Chondrocyte (in vitro differentiated cells): ENCODE measurements around the gene SEPHS2. TPM values are rescaled to one million over a fixed set of nuclear protein-coding genes. Genes with fewer than 3 reads are reported as not detected.
A peak's percentile ranks its signal among the peaks of the same experiment; 100 is the strongest.

Experiments used
- DNase-seq: peaks from one replicate; pipeline ENCODE4 v3.0.0; 2021; ENCODE audit warnings: mixed read lengths, low spot score
- H3K27ac Mint-ChIP-seq: one replicate; pipeline ENCODE4 v1.8.0; 2021; ENCODE audit warnings: mild to moderate bottlenecking, moderate library complexity, mixed read lengths; ENCODE audit not compliant: unreplicated experiment
- H3K27me3 Mint-ChIP-seq: 2 replicates; pipeline ENCODE4 v1.8.0; 2021; ENCODE audit warnings: low read depth, mixed read lengths
- H3K36me3 Mint-ChIP-seq: 2 replicates; pipeline ENCODE4 v1.8.0; 2021; ENCODE audit warnings: low read depth, mixed read lengths
- H3K4me1 Mint-ChIP-seq: 2 replicates; pipeline ENCODE4 v1.8.0; 2021; ENCODE audit warnings: low read depth, mild to moderate bottlenecking, mixed read lengths
- H3K4me3 Mint-ChIP-seq: one replicate; pipeline ENCODE4 v1.8.0; 2021; ENCODE audit warnings: mild to moderate bottlenecking, moderate library complexity, mixed read lengths; ENCODE audit not compliant: unreplicated experiment
- H3K9me3 Mint-ChIP-seq: 2 replicates; pipeline ENCODE4 v1.8.0; 2021; ENCODE audit warnings: low read depth, mixed read lengths
- CTCF ChIP-seq: fragments of 200-600 bp; sonication (generic); IDR thresholded peaks from 2 replicates; pipeline ENCODE4 v1.5.0; 2021; ENCODE audit warnings: antibody characterized with exemption, mild to moderate bottlenecking, moderate library complexity
- total RNA-seq: library from RNA; stranded (reverse); gene quantifications from 3 replicates; pipeline ENCODE4 v1.2.1, GENCODE V29; 2021

Gene SEPHS2
- total RNA-seq, 1 donor from 2014 or later = 54.3 TPM

GRCh38 chr16:30490210-30490609 lies 44.5 kb upstream of the SEPHS2 start:
- H3K9me3 Mint-ChIP-seq = no peaks in the 10 kb centered on the region
- H3K27ac Mint-ChIP-seq = no peak overlapping the region
- TF ChIP-seq CTCF = no peak
- no peak for DNase-seq
- H3K36me3 Mint-ChIP-seq = no peaks in the 10 kb centered on the region
- peaks cover 9% of the 10 kb centered on the region for H3K4me1 Mint-ChIP-seq
- no peak overlapping the region for H3K4me3 Mint-ChIP-seq
- no peaks in the 10 kb centered on the region for H3K27me3 Mint-ChIP-seq

DNA sequence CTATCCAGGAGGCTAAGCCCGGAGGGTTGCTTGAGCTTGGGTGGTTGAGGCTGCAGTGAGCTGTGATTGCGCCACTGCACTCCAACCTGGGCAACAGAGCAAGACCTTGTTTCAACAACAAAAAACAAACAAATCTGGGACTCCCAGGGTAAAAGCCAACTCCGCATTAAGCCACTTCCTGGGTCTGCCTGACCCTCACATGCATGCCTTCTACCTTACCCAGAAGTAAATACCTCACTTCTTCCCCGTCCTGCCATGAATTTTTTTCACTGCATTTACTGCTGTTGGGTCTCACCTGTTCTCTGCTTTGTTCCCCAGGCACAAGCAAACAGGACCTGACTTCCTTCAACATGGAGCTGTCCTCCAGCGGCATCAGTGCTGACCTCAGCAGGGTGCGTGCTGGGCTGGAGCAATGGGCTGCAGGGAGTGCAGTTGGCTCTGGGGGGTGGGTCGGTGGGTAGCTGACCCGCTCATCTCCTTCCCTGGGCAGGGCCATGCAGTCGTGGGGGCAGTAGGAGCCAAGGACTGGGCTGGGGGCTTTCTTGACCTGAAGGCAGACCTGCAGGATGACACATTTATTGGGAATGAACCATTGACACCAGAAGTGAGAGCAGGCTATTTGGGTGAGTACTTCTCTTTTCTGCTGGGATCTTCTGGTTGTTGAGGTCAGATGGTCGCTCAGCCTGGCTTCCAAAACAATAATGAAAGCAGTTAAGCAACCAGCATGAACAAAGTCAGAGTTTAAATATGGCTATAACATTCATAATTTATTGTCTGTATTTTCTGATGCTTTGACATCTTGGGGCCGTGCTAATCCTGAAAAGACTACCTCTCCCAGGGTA lies 43.3 kb upstream of the SEPHS2 start:
- no peak for DNase-seq
- Mint-ChIP-seq H3K9me3 (no peaks in the 10 kb centered on the region), H3K27ac (no peak overlapping the region), H3K4me3 (no peak overlapping the region), H3K27me3 (no peaks in the 10 kb centered on the region), H3K4me1 (peaks cover 9% of the 10 kb centered on the region), H3K36me3 (no peaks in the 10 kb centered on the region)
- no peak for TF ChIP-seq CTCF

- Mint-ChIP-seq H3K4me3 (no peak overlapping the region), H3K36me3 (no peaks in the 10 kb centered on the region), H3K9me3 (no peaks in the 10 kb centered on the region), H3K27ac (no peak overlapping the region), H3K27me3 (peaks cover 3% of the 10 kb centered on the region), H3K4me1 (no peaks in the 10 kb centered on the region)
- no peak for DNase-seq
- no peak for TF ChIP-seq CTCF
Measured at GRCh38 chr16:30485818-30486436, 40.3 kb upstream of the SEPHS2 start.

GRCh38 chr16:30484887-30485286 lies 39.2 kb upstream of the SEPHS2 start:
- Mint-ChIP-seq H3K4me3 (no peak overlapping the region), H3K4me1 (no peaks in the 10 kb centered on the region), H3K9me3 (no peaks in the 10 kb centered on the region), H3K36me3 (no peaks in the 10 kb centered on the region), H3K27me3 (peaks cover 5% of the 10 kb centered on the region), H3K27ac (no peak overlapping the region)
- no peak for DNase-seq
- no peak for TF ChIP-seq CTCF

DNA sequence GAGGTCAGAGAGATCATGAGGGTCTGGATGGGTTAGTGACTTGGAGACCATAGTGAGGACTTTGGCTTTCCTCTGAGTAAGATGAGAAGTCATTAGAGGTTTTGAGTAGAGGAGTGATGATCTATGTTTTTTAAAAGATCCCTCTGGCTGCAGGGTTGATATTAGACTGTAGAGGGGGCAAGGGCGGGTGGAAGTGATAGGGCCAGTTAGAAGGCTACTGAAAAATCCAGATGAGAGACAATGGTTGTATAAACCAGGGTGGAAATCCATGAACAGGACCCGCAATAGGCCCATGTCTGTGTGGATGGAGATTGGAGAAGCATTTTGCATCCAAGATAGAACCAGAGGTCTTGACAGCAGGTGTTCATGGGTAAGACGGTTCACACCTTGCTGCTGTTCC lies 36.7 kb upstream of the SEPHS2 start:
- Mint-ChIP-seq H3K4me1 (no peaks in the 10 kb centered on the region), H3K4me3 (no peak overlapping the region), H3K9me3 (no peaks in the 10 kb centered on the region), H3K27me3 (peaks cover 7% of the 10 kb centered on the region), H3K36me3 (no peaks in the 10 kb centered on the region), H3K27ac (no peak overlapping the region)
- DNase-seq = no peak
- TF ChIP-seq CTCF = peak; percentile 43
